ENCODE data around the gene RERGL. TPM values are rescaled to one million over a fixed set of nuclear protein-coding genes. Genes with fewer than 3 reads are reported as not detected.

The RERGL gene
- total RNA-seq, 4 donors from 2014 or later: 0.71 to 2.8 (median 1.5) TPM

DNA sequence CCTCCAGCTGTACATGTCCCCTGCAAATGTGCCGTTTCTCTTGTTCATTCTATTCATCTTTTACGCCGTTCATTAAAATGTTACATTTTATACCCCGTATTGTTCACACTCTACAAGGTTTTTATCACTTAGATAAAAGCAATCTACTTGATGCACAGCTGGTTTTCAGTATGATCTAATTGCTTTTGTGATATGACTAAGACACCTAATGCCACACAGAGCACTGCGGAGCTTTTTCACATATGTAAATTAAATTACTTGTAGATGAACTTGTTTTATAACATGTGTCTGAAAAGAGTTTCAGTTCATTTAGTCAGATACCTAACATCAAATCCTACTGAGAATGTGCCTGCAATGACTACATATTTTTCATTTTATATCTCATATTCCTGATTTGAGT lies 40.9 kb upstream of the RERGL start:
- intact Hi-C loops (cut with DNase I; ENCODE audit: low total_unique reads): no loop called here
- TF ChIP-seq POLR2A (IDR thresholded peaks at IDR 0.05): no peak
- TF ChIP-seq, protein P1, sequence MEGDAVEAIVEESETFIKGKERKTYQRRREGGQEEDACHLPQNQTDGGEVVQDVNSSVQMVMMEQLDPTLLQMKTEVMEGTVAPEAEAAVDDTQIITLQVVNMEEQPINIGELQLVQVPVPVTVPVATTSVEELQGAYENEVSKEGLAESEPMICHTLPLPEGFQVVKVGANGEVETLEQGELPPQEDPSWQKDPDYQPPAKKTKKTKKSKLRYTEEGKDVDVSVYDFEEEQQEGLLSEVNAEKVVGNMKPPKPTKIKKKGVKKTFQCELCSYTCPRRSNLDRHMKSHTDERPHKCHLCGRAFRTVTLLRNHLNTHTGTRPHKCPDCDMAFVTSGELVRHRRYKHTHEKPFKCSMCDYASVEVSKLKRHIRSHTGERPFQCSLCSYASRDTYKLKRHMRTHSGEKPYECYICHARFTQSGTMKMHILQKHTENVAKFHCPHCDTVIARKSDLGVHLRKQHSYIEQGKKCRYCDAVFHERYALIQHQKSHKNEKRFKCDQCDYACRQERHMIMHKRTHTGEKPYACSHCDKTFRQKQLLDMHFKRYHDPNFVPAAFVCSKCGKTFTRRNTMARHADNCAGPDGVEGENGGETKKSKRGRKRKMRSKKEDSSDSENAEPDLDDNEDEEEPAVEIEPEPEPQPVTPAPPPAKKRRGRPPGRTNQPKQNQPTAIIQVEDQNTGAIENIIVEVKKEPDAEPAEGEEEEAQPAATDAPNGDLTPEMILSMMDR (IDR thresholded peaks at IDR 0.05 in 4 of 5, conservative IDR thresholded peaks at IDR 0.05 in 1 of 5): no peak
- no peak for ATAC-seq

DNA sequence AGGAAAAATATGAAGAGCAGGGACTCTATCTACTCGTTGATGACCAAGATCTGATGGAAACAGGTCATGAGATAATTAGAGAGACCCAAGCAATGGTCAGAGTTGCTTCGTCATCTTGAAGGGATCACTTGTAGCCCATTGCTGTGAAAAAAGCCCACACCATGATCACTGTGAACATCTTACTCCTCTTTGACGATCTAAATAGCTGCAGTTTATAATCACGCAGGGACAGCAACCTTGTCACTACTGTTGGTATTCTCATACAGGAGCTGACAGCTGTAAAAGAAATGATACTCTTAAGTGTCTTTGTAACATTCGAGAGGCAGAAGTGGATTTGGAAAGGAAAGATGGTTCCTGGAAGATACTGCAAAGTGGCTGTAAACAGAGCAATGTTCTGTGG lies 33.7 kb upstream of the RERGL start:
- no peak for DNase-seq
- H3K9me3 ChIP-seq: peaks cover 0 to 16% (median 0%) of the 10 kb centered on the region in 3 donors
- in situ Hi-C loops (cut with MboI; ENCODE audit: low sequenced_read_pairs in 4 of 4): no loop called here
- no peaks in the 10 kb centered on the region for H3K27me3 ChIP-seq
- no peak overlapping the region for H3K27ac ChIP-seq
- intact Hi-C loops (cut with DNase I; ENCODE audit: low total_unique reads): no loop called here
- no peak for TF ChIP-seq POLR2A (IDR thresholded peaks at IDR 0.05)
- TF ChIP-seq, protein P1 (IDR thresholded peaks at IDR 0.05 in 4 of 5, conservative IDR thresholded peaks at IDR 0.05 in 1 of 5): no peak
- no peak overlapping the region for H3K4me3 ChIP-seq
- H3K4me1 ChIP-seq: peaks cover 2 to 6% of the 10 kb centered on the region in 2 donors
- no peak for ATAC-seq
- H3K36me3 ChIP-seq: no peaks in the 10 kb centered on the region

More for the DNA sequence above, 40.9 kb upstream of the RERGL start:
- DNase-seq: no peak
- Histone ChIP-seq H3K36me3 (no peaks in the 10 kb centered on the region), H3K4me3 (no peak overlapping the region), H3K4me1 (no peaks in the 10 kb centered on the region), H3K27ac (no peak overlapping the region), H3K9me3 (peaks cover 0 to 10% (median 0%) of the 10 kb centered on the region in 3 donors), H3K27me3 (no peaks in the 10 kb centered on the region)
- in situ Hi-C loops (cut with MboI; ENCODE audit: low sequenced_read_pairs in 4 of 4): loop anchor here in 1 of 4 donors (25.0 kb wide), 1 partner anchor 1056 kb away; no protein-coding TSS in a partner anchor

DNA sequence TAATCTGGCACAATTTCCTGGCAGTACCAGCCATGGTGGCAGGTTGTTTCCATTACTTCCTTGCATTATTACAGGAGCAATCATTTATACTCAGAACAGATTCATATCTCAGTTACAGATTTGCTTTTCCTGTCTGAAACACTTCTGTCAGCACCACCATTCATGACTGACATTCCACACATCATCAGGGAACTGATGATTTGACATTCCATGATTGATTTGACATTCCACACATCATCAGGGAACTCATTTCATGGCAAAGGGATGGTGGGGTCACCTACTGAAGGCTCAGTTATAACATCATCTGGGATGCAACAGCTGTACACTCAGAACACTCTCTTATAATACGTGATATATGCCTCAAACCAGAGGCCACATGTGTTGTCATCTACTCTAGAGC lies 30.9 kb upstream of the RERGL start:
- peaks cover 2 to 6% of the 10 kb centered on the region in 2 donors for H3K4me1 ChIP-seq
- H3K4me3 ChIP-seq: no peak overlapping the region
- in situ Hi-C loops (cut with MboI; ENCODE audit: low sequenced_read_pairs in 4 of 4): no loop called here
- no peak for TF ChIP-seq POLR2A (IDR thresholded peaks at IDR 0.05)
- TF ChIP-seq, protein P1 (IDR thresholded peaks at IDR 0.05 in 4 of 5, conservative IDR thresholded peaks at IDR 0.05 in 1 of 5): no peak
- H3K27ac ChIP-seq: no peak overlapping the region
- DNase-seq: no peak
- no peaks in the 10 kb centered on the region for H3K27me3 ChIP-seq
- no peaks in the 10 kb centered on the region for H3K36me3 ChIP-seq
- no peak for ATAC-seq
- peaks cover 0 to 7% (median 0%) of the 10 kb centered on the region in 3 donors for H3K9me3 ChIP-seq
- intact Hi-C loops (cut with DNase I; ENCODE audit: low total_unique reads): no loop called here

DNA sequence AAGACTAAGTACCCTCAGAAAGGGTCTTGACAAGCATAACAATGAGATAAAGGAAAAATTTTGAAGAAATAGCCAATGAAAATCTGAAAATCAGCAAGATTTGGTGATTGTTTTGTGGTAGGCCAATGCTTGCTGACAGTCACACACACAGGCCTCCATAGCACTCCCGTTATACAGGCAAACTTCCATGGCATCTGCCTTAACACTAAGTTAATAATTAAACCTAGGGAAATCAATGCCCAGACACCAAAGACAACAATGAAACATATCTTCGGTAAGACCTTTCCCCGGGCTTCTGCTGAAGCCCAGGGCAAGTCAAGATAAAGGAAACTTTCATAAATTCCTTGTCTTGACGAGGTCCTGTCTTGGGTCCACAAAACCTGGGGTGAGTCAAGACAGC lies 18.6 kb upstream of the RERGL start:
- Histone ChIP-seq H3K9me3 (no peaks in the 10 kb centered on the region), H3K27me3 (no peaks in the 10 kb centered on the region), H3K36me3 (no peaks in the 10 kb centered on the region), H3K4me1 (no peaks in the 10 kb centered on the region), H3K27ac (no peak overlapping the region), H3K4me3 (no peak overlapping the region)
- intact Hi-C loops (cut with DNase I; ENCODE audit: low total_unique reads): no loop called here
- in situ Hi-C loops (cut with MboI; ENCODE audit: low sequenced_read_pairs in 4 of 4): no loop called here
- no peak for TF ChIP-seq POLR2A (IDR thresholded peaks at IDR 0.05)
- TF ChIP-seq, protein P1 (IDR thresholded peaks at IDR 0.05 in 4 of 5, conservative IDR thresholded peaks at IDR 0.05 in 1 of 5): no peak
- DNase-seq (no peak), ATAC-seq (no peak)

DNA sequence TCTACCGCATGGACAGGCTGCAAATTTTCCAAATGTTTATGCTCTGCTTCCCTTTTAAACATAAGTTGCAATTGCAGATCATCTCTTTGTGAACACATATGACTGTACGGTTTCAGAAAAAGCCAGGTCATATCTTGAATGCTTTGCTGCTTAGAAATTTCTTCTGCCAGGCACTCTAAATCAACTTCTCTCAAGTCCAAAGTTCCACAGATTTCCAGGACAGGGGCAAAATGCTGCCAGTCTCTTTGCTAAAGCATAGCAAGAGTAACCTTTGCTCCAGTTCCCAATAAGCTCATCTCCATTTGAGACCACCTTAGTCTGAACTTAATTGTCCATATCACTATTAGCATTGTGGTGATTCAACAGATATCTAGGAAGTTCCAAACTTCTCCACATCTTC lies 13.6 kb upstream of the RERGL start:
- in situ Hi-C loops (cut with MboI; ENCODE audit: low sequenced_read_pairs in 4 of 4) (no loop called here), intact Hi-C loops (cut with DNase I; ENCODE audit: low total_unique reads) (no loop called here)
- no peaks in the 10 kb centered on the region for H3K27me3 ChIP-seq
- no peak overlapping the region for H3K4me3 ChIP-seq
- no peaks in the 10 kb centered on the region for H3K9me3 ChIP-seq
- no peaks in the 10 kb centered on the region for H3K4me1 ChIP-seq
- DNase-seq (no peak), ATAC-seq (no peak)
- H3K36me3 ChIP-seq: no peaks in the 10 kb centered on the region
- no peak for TF ChIP-seq POLR2A (IDR thresholded peaks at IDR 0.05)
- TF ChIP-seq, protein P1 (IDR thresholded peaks at IDR 0.05 in 4 of 5, conservative IDR thresholded peaks at IDR 0.05 in 1 of 5): no peak
- no peak overlapping the region for H3K27ac ChIP-seq
